GM18499 (cell line): ENCODE data around the gene BCAT1.
"Not testable (repeated sequence)": the region's sequence is repeated elsewhere in the genome, so short reads cannot be mapped to it uniquely, and the experiment has no call there.

Source experiments
- ATAC-seq: cut with Tn5 transposase; IDR thresholded peaks from one replicate; pipeline ENCODE4 v1.9.1; 2021; ENCODE audit warnings: moderate number of reproducible peaks; ENCODE audit not compliant: insufficient read depth, unreplicated experiment

The BCAT1 gene

GRCh38 chr12:24864796-24865125, 84.1 kb downstream of the BCAT1 start:
- ATAC-seq = no peak

- ATAC-seq = no peak
Observed at GRCh38 chr12:24861766-24862540, 86.9 kb downstream of the BCAT1 start.

GRCh38 chr12:24860546-24860945, 88.4 kb downstream of the BCAT1 start:
- no peak for ATAC-seq

- no peak for ATAC-seq
Observed at GRCh38 chr12:24856541-24856940, 92.4 kb downstream of the BCAT1 start.

GRCh38 chr12:24854908-24855307, 94.0 kb downstream of the BCAT1 start:
- no peak for ATAC-seq

- no peak for ATAC-seq
Observed at GRCh38 chr12:24854017-24854416, 94.9 kb downstream of the BCAT1 start.

GRCh38 chr12:24853588-24853987, 95.3 kb downstream of the BCAT1 start:
- ATAC-seq = no peak

- no peak for ATAC-seq
Observed at GRCh38 chr12:24853094-24853493, 95.8 kb downstream of the BCAT1 start.

GRCh38 chr12:24852420-24852819, 96.5 kb downstream of the BCAT1 start:
- no peak for ATAC-seq

GRCh38 chr12:24851883-24852282, 97.0 kb downstream of the BCAT1 start:
- not testable (repeated sequence) for ATAC-seq

- no peak for ATAC-seq
Observed at GRCh38 chr12:24851341-24851740, 97.6 kb downstream of the BCAT1 start.

GRCh38 chr12:24850496-24850895, 98.4 kb downstream of the BCAT1 start:
- ATAC-seq = no peak

- ATAC-seq = no peak
Observed at GRCh38 chr12:24848941-24849477, 99.9 kb downstream of the BCAT1 start.

GRCh38 chr12:24846689-24847088, 102.2 kb downstream of the BCAT1 start:
- no peak for ATAC-seq

- ATAC-seq = no peak
Observed at GRCh38 chr12:24845615-24846014, 103.3 kb downstream of the BCAT1 start.

- ATAC-seq = no peak
Observed at GRCh38 chr12:24840046-24840800, 108.7 kb downstream of the BCAT1 start.

GRCh38 chr12:24839268-24839791, 109.6 kb downstream of the BCAT1 start:
- peak; percentile 84 for ATAC-seq

- peak; percentile 34 for ATAC-seq
Observed at GRCh38 chr12:24838531-24838950, 110.4 kb downstream of the BCAT1 start.

GRCh38 chr12:24835377-24835776, 113.5 kb downstream of the BCAT1 start:
- ATAC-seq = no peak

- no peak for ATAC-seq
Observed at GRCh38 chr12:24833513-24833912, 115.4 kb downstream of the BCAT1 start.

- ATAC-seq = no peak
Observed at GRCh38 chr12:24823808-24824515, 124.9 kb downstream of the BCAT1 start.
